Activated CD8-positive, alpha-beta memory T cell treated with anti-CD3 and anti-CD28 coated beads, Interleukin-2, amount 50 U/mL, for 1 hour (primary cell): ENCODE data around the gene MED25.

Experiments used
- DNase-seq: peaks from one replicate; pipeline ENCODE4 v3.0.0-alpha.2; 2020; ENCODE audit errors: extremely low read depth

MED25 gene

DNA sequence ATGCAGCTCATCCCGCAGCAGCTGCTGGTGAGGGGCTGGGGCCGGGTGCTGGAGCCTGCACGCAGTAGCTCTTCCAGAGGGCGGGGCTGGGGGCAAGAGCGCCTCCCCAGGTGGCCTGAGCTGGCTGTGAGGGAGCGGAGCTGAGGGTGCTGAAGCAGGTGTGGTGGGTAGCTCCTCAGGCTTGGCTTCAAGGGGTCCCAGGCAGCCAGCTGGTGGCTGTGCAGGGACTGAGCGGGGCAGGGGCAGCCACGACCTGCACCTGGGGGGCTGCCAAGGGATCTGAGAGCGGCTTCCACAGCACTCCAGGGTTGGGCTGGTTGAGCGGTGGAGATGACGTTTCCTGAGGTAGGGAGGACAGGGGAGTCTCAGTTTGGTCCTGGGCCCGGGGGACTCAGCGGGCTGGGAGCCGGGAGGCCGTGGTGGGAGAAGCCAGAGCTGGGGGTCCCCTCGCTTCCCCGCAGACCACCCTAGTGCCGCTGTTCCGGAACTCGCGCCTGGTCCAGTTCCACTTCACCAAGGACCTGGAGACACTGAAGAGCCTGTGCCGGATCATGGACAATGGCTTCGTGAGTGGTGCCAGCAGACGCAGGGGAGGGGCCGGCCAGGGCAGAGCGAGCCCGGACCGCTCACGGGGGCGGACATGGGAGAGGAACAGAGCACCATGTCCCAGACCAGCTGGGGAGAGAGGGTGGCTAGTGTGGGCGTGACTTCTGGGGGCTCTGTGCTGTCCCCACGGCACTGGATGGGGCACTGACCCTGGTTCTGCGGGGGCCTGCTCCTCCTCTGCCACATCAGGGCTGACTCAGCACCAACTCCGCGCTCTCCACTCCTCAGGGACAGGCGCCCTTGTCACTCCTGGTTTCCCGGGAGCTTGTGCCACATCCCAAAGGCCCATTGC lies 40.2 kb downstream of the MED25 start:
- no peak for DNase-seq

DNA sequence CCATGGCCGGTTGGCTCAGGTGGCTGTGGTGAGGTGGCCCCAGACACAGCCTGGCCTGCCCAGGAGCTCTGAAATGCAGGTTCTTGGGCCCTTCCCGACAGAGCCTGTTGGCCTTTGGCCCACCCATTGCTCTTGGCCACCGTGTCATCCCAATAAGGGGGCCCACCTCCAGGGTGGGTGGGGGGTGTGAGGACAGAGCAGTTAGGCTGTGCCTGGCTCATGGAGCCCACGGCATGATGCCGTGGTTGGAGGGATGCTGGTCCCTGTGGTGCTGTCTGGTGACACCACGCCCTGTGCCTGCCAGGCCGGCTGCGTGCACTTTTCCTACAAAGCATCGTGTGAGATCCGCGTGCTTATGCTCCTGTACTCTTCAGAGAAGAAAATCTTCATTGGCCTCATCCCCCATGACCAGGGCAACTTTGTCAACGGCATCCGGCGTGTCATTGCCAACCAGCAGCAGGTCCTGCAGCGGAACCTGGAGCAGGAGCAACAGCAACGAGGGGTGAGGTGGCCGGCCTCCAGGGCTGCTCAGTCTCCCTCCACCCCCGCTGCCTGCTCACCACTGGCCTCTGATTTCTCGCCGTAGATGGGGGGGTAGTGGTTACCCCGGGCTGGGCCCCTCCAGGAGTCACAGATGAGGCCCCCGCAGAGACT lies 41.7 kb downstream of the MED25 start:
- no peak for DNase-seq

DNA sequence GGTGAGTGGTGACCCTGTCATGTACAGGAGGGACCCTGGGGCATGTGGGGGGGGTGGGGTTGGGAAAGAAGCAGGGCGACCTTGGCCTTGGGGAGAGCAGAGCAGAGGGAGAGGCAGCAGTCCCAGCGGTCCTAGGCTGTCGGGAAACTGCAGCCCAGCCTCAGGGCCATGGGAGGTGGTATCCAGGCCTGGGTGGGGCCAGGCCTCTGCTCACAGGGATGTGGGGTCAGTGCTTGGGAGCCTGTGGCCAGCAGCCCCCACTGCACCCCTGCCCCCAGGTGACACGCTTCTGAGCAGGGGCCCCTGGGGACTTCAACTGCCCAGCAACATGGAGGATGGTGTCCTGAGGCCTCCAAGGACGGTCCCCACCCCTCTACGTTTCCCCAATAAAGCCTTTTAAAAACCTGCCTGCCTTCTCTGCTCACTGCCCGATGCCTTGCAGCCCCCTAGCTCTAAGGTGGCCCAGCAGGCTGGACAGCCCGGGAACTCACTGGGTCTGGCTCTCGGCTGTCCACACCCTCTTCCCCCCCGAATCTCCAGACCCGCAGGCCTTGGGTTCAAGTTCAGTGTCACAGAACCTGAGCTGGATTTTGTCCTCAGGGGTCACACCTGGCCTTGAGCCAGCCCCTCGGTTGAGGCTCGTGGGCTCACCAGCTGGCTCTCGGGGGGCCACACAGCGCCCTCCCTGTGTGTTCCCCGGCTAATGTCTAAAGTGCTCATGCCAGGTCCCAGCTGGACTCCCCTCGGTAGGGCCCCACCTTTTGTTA lies 42.4 kb downstream of the MED25 start:
- no peak for DNase-seq

DNA sequence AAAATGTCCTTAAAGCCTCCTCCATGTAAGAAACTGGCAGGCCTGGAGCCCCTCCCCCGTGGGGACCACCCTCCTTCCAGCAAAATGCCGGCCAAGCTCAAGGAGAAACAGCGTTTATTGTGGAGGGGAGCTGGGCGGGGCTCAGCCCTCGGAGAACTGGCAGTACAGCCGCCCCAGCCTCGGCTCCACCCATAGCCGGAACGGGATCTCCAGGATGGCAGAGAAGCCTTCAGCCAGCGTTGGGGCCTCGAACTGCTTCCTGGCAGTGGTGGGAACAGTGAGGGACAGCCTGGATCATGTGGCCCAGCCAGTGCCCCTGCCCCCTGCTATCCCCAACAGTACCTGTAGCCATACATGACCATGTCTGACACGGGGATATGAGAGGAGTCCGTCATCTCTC lies 43.0 kb downstream of the MED25 start:
- no peak for DNase-seq

DNA sequence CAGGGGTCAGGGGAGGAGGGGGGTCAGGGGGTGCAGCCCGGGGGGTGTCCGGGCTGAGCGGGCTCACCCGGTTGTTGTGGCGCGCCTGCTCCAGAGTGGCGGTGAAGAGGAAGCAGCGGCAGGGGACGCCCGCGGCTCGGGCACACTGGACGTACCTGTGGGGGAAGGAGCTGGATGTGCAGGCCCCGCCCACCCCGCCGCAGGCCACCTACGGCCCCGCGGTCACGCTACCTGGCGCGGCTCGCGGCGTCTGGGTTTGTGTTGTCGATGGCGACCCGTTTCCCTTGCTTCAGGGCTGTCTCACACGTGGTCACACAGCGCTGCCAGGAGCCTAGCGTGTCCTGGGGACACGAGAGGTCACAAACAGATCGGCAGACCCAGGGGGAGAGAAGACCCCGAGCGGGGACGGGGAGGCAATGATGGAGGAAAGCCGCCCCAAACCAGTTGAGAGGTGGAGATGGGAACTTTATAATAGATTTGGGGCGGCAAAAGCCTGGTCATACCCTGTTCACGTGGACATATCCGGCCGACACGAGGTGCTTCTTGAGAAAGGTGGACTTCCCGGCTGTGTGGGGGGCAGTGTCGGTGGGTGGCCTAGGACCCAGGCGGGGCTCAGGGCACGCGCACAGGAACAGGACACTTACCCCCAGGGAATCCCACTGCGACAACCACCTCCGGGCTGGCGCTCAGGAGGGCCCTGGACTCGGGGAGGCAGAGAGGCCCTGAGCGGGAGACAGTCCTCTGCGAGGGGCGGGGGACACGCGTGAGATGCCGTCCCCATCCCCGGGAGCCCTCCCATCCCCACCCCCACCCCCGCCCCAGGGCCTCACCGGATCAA lies 43.7 kb downstream of the MED25 start:
- no peak for DNase-seq

DNA sequence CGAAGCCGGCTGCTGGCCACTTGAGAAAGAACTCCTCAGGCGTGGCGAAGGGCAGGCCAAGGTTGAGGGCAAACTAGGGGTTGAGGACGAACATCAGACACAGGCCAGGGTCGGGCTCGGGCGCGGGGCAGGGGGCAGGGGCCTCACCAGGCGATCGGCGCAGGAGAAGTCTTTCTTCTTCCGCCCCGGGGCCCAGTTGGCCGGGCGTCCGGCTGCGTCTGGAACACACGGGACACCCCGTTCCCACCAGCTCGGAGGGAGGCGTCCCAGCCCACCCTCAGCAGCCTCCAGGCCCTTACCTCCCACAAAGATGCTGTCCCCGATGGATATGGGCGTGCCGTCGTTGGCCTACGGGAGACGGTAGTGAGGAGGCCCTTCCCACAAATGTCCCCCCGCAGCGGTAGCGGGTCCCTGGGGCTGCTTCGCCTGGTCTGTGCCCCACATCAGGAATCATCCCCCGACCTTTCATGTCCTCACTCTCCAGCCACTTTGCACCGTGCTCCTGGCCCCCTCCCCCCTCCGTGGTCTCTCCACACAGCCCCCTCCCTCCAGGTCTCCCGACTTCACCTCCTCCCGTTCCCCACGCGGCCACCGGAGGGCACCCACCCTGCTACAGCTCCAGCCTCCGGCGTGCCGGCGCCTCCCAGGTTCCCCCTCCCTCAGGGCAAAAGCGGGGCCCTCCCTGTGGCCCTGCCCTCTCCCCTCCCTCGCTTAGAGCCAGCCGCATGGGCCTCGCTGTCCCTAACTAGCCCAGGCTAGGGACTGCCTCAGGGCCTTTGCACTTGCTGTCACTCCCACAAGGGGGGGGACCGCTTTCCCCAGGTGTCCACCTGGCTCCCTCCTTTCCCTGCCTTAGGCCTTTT lies 44.5 kb downstream of the MED25 start:
- no peak for DNase-seq

DNA sequence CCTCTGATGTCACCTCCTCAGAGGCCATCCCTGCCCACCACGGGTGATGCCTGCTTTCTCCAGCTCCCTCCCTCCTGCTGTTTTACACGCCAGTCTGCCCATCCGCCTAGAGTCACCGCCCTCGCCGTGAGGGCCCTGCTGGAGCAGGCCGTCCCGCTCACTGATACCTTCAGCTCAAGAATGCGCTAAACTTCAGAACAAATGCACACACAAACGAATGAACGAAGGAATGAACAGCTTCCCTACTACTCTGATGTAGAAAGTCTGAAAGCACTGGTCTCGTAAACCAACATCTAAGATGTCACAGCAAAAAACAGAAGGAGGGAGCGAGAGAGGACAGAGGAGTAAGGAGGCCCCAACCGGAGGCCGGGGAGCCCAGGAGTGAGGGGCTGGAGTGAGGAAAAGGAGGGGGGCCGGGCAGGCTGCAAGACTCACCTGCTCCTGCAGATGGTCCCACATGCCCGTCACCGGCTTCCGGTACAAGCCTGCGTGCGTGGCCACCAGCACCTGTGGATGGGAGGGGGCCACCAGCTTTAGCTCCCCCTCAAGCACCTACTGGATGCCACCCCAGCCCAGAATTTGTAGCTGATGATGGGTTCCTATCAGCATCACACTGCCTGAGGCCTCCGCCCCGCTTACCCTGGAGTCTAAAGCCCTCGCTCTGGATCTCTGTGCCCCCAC lies 45.3 kb downstream of the MED25 start:
- no peak for DNase-seq

DNA sequence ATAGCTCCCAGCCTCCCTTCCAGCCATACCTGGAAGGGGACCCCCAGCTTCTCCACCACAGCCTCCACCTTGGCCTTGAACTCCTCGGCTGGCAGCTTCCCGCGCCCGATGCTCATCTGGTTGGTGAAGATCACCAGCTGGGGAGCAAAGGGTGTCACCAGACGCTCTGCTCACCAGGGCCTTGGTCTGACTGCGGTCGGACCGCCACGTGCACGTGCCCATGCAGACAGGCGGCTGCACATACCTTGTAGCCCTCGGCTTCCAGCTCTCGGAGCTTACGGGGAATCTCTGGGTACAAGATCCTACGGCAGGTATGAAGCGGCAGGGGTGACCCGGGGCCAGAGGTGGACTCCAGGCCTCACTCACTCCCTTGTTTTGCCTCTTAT lies 45.8 kb downstream of the MED25 start:
- DNase-seq, result no peak

DNA sequence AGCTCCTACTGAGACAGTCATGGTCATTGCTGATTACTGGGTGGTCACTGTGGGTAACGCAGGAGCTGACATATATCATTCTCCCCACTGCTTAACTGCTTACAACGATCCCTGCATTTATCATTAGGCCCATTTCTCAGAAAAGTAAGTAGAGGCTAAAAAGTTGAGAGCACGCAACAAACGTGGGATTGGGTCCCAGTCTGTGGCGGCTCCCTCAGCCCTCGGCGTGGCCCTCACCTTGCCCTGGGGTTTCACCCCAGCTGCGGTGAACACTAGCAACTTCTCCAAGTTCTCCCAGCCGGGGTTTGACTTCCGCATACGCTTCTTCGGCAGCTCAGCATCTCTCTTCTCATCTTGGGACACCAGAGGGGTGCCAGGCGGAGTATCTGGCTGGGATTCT lies 46.8 kb downstream of the MED25 start:
- no peak for DNase-seq

DNA sequence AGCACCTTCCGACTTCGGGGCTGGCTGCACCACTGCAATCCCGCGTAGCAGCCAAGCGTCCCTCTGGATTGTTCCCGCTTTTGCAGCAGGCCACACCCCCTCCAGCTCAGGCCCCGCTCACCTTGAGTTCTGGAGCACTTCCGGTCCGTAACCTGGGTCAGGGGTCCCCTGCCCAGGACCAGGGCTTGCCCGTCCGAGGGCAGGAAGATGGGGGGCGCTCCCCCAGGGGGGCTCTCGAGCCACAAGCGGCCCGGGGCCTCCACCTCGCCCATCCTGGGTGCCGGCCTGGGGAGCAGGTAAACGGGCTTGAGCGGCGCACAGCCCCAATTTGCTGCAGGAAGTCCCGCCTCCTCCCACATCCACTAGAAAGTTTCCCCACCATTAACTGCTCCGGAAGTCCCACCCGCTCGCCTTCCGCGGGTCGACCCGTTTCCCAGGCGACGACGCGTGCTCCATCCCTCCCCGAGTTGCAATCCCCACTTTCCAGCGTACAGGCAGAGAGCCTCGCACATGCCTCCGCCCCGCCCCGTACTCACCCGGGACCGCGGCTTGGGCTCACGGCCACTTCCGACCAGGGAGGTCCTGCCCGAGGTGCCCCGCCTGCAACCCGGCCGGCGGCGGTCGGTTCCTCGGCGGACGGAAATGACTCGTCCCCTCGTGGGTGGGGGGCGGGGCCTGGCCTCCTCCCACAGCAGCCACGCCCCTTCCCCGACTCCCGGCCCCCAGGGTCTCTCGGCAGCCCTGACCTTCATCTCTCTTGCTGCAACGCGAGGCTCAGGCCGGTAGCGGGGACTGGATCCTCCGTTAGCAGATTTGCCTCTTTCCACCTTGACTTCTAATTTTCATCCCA lies 49.1 kb downstream of the MED25 start, which contains the start of gene PNKP:
Gene PNKP, minus strand, starts transcription at position 644 of the 850 bp plus-strand sequence. Its CDS starts 372 bp downstream, at position 272.
- DNase-seq, result peak; percentile 61

DNA sequence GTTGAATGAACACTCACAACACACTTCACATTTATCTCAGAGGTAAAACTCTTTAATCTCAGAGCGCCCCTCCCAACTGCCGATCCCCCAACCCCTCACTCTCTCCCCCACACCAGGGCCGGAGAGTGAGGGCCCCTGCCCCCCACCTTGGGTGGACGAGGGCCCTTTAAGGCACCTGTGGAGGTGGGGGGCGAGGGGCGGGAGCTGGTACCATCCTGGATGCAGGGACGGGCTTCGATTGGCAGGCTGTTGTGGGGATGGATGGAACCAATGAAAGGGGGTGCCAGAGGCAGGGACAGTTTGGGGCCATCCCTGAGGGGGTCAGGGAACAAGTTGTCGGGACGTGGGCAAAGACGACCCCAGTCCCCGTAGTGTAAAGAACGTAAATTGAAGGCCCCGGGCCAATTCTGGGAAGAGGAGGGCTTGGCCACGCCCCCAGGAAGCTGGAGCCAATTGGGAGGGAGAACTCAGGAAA lies 51.0 kb downstream of the MED25 start:
- DNase-seq, result no peak

DNA sequence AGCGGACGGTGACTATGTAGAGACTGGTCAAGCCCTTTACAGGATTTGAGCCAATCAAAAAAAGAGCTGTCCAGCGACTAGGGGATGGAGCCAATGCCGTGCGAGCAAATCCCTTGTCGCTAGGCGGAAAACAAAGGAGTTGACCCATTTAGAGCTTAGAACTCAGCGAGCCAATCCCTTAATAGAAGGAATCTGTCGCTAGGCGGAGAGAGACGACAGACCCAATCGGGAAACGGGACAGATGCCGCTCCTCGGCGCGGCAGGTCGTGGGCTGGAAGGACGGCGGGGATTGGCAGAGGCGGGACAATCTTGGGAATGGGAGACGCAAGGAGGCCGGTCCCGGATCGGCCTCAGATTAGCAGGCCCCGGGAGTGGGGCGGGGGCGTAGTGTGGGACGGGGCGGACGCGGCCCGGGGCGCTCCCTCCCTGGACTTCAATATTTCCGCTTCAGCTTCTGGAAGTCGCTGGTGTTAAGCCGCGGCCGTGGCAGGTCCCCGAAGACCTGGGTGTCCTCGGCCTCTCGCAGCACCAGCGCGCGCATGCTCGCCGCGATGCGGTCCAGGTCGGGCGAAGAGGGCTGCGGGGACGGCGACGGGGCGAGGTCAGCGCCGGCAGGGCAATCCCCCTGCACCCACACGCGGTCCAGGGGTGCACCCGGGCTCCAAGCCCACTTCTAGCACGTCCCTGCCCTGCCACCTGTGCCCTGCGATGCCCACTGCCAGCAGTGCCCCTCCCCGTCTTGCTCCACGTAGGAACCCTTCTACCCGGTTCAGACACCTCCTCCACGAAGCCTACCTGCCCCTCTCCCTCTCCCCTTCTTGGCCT lies 51.6 kb downstream of the MED25 start:
- peak; percentile 81 for DNase-seq

DNA sequence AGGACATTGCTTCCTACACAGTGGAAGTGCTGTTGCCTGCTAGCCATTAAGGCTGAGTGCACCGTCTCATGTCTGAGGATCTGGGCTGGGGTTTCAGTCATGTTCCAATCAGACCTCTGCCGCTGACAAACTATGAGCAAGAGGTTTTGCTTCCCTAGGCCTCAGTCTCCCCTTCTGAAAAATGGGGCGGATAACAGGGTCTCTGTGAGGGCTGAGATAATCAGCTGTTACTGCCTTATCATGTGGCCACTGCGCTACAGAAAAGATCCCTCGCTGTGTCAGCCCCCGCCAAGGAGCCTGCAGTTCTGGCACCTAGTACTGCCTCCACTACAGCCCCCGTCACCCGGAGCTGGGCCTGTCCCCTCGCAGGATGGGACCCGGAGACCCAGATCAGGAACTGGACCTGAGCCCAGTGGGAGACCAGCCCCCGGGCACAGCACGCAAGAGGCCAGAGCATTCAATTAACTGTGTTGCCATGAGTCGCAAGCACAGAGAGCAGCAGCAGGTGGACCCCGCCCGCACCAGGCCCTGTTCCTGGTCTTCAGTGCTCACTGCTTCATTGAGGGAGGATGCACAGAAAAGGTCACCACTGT lies 52.3 kb downstream of the MED25 start:
- DNase-seq, result no peak

DNA sequence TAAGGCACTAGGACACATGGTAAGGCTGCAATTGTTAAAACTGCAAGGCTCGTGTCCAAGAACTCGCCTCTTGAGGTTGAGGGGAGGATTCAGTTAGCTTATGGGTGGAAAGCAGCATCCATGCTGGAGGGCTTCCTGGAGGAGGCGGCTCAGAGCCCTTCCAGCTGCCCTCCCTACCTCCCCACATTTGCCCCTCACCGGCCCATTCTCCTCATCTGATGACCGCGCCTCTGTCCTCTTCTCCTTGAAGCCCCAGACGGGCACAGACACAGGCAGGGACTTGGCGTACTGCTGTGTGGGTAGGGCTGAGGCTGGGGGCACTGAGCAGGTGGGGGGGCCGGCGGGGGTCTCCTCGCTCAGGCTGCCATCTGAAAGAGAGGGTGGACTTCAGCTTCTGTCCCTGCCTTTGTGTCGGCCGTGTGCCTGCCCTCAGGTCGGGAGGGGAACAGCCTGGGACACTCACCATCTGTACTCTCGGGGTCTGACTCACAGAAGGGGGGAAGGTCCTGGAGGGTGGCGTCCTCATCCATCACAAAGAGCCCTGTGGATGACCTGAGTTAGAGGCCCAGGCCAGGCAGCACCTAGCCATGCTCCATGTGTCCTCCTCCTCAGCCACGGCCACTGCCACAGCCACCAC lies 53.4 kb downstream of the MED25 start:
- DNase-seq, result no peak

DNA sequence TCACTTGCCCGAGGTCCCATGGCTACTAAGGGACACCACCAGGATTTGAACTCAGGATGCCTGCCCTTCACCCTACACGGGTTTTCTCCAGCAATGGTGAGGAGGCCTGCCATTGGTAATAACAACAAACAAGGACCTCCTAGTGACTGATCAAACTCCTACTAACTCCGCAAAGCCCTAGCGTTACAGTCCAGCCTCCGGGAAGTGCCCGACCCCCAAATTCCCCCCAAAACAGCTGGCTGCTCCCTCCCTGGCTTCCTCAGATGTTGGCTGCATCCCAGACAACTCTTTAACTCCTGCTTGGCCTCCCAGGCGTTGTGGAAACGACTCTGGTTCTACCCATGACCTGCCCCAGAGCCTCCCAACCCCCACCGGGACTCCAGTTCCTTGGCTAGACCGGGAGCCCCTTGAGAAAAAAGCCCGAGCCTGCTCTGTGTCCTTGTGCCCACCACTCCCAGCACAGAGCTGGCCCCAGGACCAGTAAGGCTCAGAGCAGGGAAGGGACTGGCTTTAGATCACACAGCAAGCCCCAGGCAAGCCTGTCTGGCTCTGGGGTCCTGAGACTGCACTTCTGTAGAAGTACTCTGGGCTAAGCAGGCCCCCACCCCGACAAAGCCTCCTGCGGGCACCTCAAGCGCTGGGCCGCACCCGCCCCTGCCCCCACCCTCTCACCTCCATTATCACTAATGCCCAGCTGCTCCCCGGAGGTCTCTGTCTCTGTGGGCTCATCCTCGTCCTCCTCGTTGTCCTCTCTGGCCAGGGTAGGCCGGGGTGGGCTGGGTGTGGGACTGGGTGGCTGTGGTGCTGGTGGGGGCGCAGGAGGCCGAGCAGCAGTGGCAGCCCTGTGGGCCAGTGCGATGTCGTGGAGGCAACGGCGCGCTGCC lies 54.4 kb downstream of the MED25 start:
- no peak for DNase-seq

DNA sequence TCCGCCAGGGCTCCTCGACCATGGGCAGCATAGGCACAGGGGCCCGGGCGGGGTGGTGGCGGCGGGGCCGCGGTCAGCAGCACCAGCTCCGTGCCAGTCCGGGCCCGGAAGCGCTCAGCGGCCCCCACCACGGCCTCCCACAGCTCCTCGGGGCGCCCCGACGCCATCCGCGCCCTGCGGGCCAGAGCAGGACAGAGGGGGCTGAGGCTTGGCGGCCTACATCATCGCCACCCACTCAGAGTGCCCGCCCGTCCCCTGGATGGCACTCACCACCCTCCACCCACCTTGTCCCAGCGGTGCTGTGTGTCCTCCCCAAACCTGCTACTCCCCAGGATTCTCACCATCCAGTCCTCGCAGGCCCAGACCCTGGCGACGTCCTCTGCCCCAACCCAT lies 55.0 kb downstream of the MED25 start:
- no peak for DNase-seq
